Mesenchymal stem cell (in vitro differentiated cells and primary cell): Measurements from ENCODE around the gene TMEM178B.
"Not testable (repeated sequence)": the region's sequence is repeated elsewhere in the genome, so short reads cannot be mapped to it uniquely, and the experiment has no call there.

ENCODE experiments used
- DNase-seq: peaks from one replicate; pipeline ENCODE4 v3.0.0-alpha.2; 2013
- H2AFZ ChIP-seq: one replicate; pipeline ENCODE4 v1.6.1; 2013; ENCODE audit warnings: low read depth, mild to moderate bottlenecking, control low read depth, inconsistent platforms, low read length, moderate library complexity
- H2AK5ac ChIP-seq: 2 replicates; pipeline ENCODE4 v1.6.1; 2013; ENCODE audit warnings: low read length, moderate library complexity, mild to moderate bottlenecking, inconsistent platforms; ENCODE audit not compliant: severe bottlenecking
- H2BK120ac ChIP-seq: one replicate; pipeline ENCODE4 v1.6.1; 2013; ENCODE audit warnings: low read depth, mild to moderate bottlenecking, inconsistent platforms, low read length, moderate library complexity
- H2BK12ac ChIP-seq, 2 experiments: one replicate each; pipeline ENCODE4 v1.6.1; 2013; ENCODE audit warnings: inconsistent platforms in 2 of 2, low read length in 2 of 2, mild to moderate bottlenecking in 2 of 2, moderate library complexity in 2 of 2, control low read depth in 1 of 2
- H2BK15ac ChIP-seq: one replicate; pipeline ENCODE4 v1.6.1; 2013; ENCODE audit warnings: mild to moderate bottlenecking, low read depth, inconsistent platforms; ENCODE audit not compliant: poor library complexity, severe bottlenecking
- H2BK5ac ChIP-seq: 2 replicates; pipeline ENCODE4 v1.6.1; 2013; ENCODE audit warnings: low read depth, mild to moderate bottlenecking, low read length, control low read depth, inconsistent platforms; ENCODE audit not compliant: poor library complexity, severe bottlenecking
- H3K14ac ChIP-seq, 2 experiments: one replicate each; pipeline ENCODE4 v1.6.1; 2013; ENCODE audit warnings: inconsistent platforms in 2 of 2, low read length in 2 of 2, control low read depth in 1 of 2, mild to moderate bottlenecking in 1 of 2, moderate library complexity in 1 of 2
- H3K18ac ChIP-seq, 2 experiments: one replicate each; pipeline ENCODE4 v1.6.1; 2013; ENCODE audit warnings: inconsistent platforms in 2 of 2, low read length in 2 of 2, control low read depth in 1 of 2, low read depth in 1 of 2, mild to moderate bottlenecking in 1 of 2
- H3K23ac ChIP-seq, 2 experiments: one replicate each; pipeline ENCODE4 v1.6.1; 2013; ENCODE audit warnings: inconsistent platforms in 2 of 2, low read length in 2 of 2, mild to moderate bottlenecking in 2 of 2, moderate library complexity in 2 of 2, control low read depth in 1 of 2
- H3K27ac ChIP-seq: 2 replicates; pipeline ENCODE4 v1.5.1; 2013; ENCODE audit warnings: mild to moderate bottlenecking, moderate library complexity, low read length, control low read depth, inconsistent platforms; ENCODE audit not compliant: poor library complexity, severe bottlenecking
- H3K27me3 ChIP-seq, 2 experiments: 2 replicates each; pipeline versions ENCODE4 v1.6.1 to v1.7.0; 2013; ENCODE audit warnings: low read length in 2 of 2, mild to moderate bottlenecking in 2 of 2, moderate library complexity in 2 of 2, control low read depth in 1 of 2, inconsistent platforms in 1 of 2; ENCODE audit not compliant: control insufficient read depth in 1 of 2, insufficient read depth in 1 of 2
- H3K36me3 ChIP-seq, 2 experiments: 2 replicates each; pipeline versions ENCODE4 v1.6.1 to v1.7.0; 2013; ENCODE audit warnings: low read length in 2 of 2, control low read depth in 1 of 2, inconsistent platforms in 1 of 2, low read depth in 1 of 2, mild to moderate bottlenecking in 1 of 2; ENCODE audit not compliant: insufficient read depth in 2 of 2, control insufficient read depth in 1 of 2
- H3K4ac ChIP-seq, 2 experiments: one replicate each; pipeline ENCODE4 v1.6.1; 2013; ENCODE audit warnings: inconsistent platforms in 2 of 2, low read length in 2 of 2, mild to moderate bottlenecking in 2 of 2, moderate library complexity in 2 of 2, control low read depth in 1 of 2, low read depth in 1 of 2
- H3K4me1 ChIP-seq: 2 replicates; pipeline ENCODE4 v1.6.1; 2013; ENCODE audit warnings: low read depth, low read length, control low read depth; ENCODE audit not compliant: control insufficient read depth, insufficient read depth
- H3K4me2 ChIP-seq: 2 replicates; pipeline ENCODE4 v1.6.1; 2013; ENCODE audit warnings: low read length, mild to moderate bottlenecking, inconsistent platforms; ENCODE audit not compliant: poor library complexity, severe bottlenecking
- H3K4me3 ChIP-seq, 2 experiments: 2 replicates each; pipeline versions ENCODE4 v1.5.1 to v1.7.0; 2013; ENCODE audit warnings: low read length in 2 of 2, mild to moderate bottlenecking in 2 of 2, control low read depth in 1 of 2, low read depth in 1 of 2; ENCODE audit not compliant: insufficient read depth in 1 of 2
- H3K79me1 ChIP-seq: replicated peaks from 2 replicates; pipeline ENCODE4 v1.6.1; 2013; ENCODE audit warnings: mild to moderate bottlenecking, control low read depth, low read length, inconsistent platforms; ENCODE audit not compliant: poor library complexity, severe bottlenecking
- H3K9ac ChIP-seq: 2 replicates; pipeline ENCODE4 v1.7.0; 2013; ENCODE audit warnings: mild to moderate bottlenecking, low read length, moderate library complexity
- H3K9me3 ChIP-seq: 2 replicates; pipeline ENCODE4 v1.7.0; 2013; ENCODE audit warnings: mild to moderate bottlenecking, low read length; ENCODE audit not compliant: control insufficient read depth
- H4K8ac ChIP-seq: one replicate; pipeline ENCODE4 v1.6.1; 2013; ENCODE audit warnings: inconsistent platforms, mild to moderate bottlenecking, low read length, moderate library complexity
- H4K91ac ChIP-seq: one replicate; pipeline ENCODE4 v1.6.1; 2013; ENCODE audit warnings: mild to moderate bottlenecking, low read length, inconsistent platforms
- WGBS: methylation state at CpG from one replicate; pipeline ENCODE4 v1.1.7; 2013; ENCODE audit warnings: mixed read lengths; 5-methylcytosine and 5-hydroxymethylcytosine counted together

The TMEM178B gene

GRCh38 chr7:141397236-141398163 is 323.6 kb downstream of the TMEM178B start:
- 80% methylated on average over 7 of the region's 7 CpGs for WGBS
- H2AFZ ChIP-seq, result no peak overlapping the region
- no peak overlapping the region for H3K14ac ChIP-seq
- no peaks in the 10 kb centered on the region for H3K27me3 ChIP-seq
- no peaks in the 10 kb centered on the region for H3K79me1 ChIP-seq
- H3K4ac ChIP-seq, result no peak overlapping the region
- H3K27ac ChIP-seq, result no peak overlapping the region
- no peak overlapping the region for H4K91ac ChIP-seq
- no peak overlapping the region for H2BK12ac ChIP-seq
- H2BK120ac ChIP-seq, result no peak overlapping the region
- no peaks in the 10 kb centered on the region for H3K36me3 ChIP-seq
- H2AK5ac ChIP-seq, result no peak overlapping the region
- H3K4me2 ChIP-seq, result no peak overlapping the region
- no peak overlapping the region for H3K23ac ChIP-seq
- H3K9ac ChIP-seq, result no peak overlapping the region
- no peaks in the 10 kb centered on the region for H3K4me1 ChIP-seq
- no peak overlapping the region for H3K18ac ChIP-seq
- H2BK15ac ChIP-seq, result no peak overlapping the region
- no peak overlapping the region for H2BK5ac ChIP-seq
- H3K9me3 ChIP-seq, result no peaks in the 10 kb centered on the region
- DNase-seq, result no peak
- no peak overlapping the region for H4K8ac ChIP-seq
- no peak overlapping the region for H3K4me3 ChIP-seq

- Histone ChIP-seq H2AFZ (no peak overlapping the region), H3K27me3 (no peaks in the 10 kb centered on the region), H3K36me3 (no peaks in the 10 kb centered on the region), H4K91ac (no peak overlapping the region), H3K4me1 (no peaks in the 10 kb centered on the region), H2BK12ac (no peak overlapping the region), H4K8ac (no peak overlapping the region), H3K27ac (no peak overlapping the region), H3K9ac (no peak overlapping the region), H2BK15ac (no peak overlapping the region), H2BK120ac (no peak overlapping the region), H3K4ac (no peak overlapping the region), H3K79me1 (no peaks in the 10 kb centered on the region), H3K4me2 (no peak overlapping the region), H3K9me3 (no peaks in the 10 kb centered on the region), H3K4me3 (no peak overlapping the region), H3K14ac (no peak overlapping the region), H3K18ac (no peak overlapping the region), H3K23ac (no peak overlapping the region), H2AK5ac (no peak overlapping the region), H2BK5ac (no peak overlapping the region)
- WGBS, result 40% methylated on average over 1 of the region's 2 CpGs
- no peak for DNase-seq
Measured at GRCh38 chr7:141400356-141400755, 326.5 kb downstream of the TMEM178B start.

GRCh38 chr7:141402277-141402996 is 328.6 kb downstream of the TMEM178B start:
- Histone ChIP-seq H3K18ac (no peak overlapping the region), H3K27ac (no peak overlapping the region), H3K9ac (no peak overlapping the region), H3K23ac (no peak overlapping the region), H2BK5ac (no peak overlapping the region), H2BK15ac (no peak overlapping the region), H3K36me3 (no peaks in the 10 kb centered on the region), H4K91ac (no peak overlapping the region), H3K79me1 (no peaks in the 10 kb centered on the region), H4K8ac (no peak overlapping the region), H2BK120ac (no peak overlapping the region), H2AFZ (no peak overlapping the region), H3K4me3 (no peak overlapping the region), H2BK12ac (no peak overlapping the region), H3K14ac (no peak overlapping the region), H3K27me3 (no peaks in the 10 kb centered on the region), H3K4ac (no peak overlapping the region), H3K4me1 (no peaks in the 10 kb centered on the region), H2AK5ac (no peak overlapping the region), H3K9me3 (no peaks in the 10 kb centered on the region), H3K4me2 (no peak overlapping the region)
- no peak for DNase-seq
- 73% methylated on average over 9 of the region's 9 CpGs for WGBS

GRCh38 chr7:141403846-141404245 is 330.0 kb downstream of the TMEM178B start:
- H2BK15ac ChIP-seq, H3K9ac ChIP-seq, H3K4me3 ChIP-seq, H3K4ac ChIP-seq, DNase-seq, H3K18ac ChIP-seq, H2BK12ac ChIP-seq, H3K9me3 ChIP-seq, H3K14ac ChIP-seq, H4K8ac ChIP-seq, H3K23ac ChIP-seq, H4K91ac ChIP-seq, H3K79me1 ChIP-seq, H3K4me2 ChIP-seq, H3K27ac ChIP-seq, H3K27me3 ChIP-seq, H2AFZ ChIP-seq, H3K4me1 ChIP-seq, H2BK5ac ChIP-seq, H2BK120ac ChIP-seq, H3K36me3 ChIP-seq, H2AK5ac ChIP-seq: not testable (repeated sequence)
- WGBS, result 81% methylated on average over 11 of the region's 11 CpGs
